Suppressor macrophage (primary cell): ENCODE data around the gene TCAIM.

Experiments
- DNase-seq, 4 experiments: peaks; one replicate each; pipeline ENCODE4 v3.0.0-alpha.2; 2020 to 2022

The TCAIM gene

GRCh38 chr3:44446929-44447328 is 108.4 kb downstream of the TCAIM start:
- no peak for DNase-seq

DNA sequence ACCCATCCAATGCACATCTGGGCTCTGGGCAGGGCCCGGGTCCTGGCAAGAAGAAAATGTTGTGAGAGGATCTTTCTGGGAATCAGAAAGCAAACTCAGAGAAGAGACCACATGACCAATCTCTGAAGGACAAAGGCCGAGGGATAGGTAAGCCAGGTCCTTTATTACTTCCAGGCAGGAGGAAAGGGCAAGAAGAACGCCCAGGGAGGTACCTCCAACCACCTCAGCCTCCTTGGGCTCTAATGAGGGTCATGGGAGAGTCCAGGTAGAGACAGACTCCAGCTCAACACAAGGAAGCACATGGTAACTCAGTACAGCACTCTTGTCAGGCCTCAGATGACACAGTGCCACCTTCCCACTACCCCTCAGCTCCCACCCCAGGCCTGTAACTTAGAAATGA is 112.9 kb downstream of the TCAIM start:
- no peak for DNase-seq

- DNase-seq: no peak
Observed at GRCh38 chr3:44454258-44454657, 115.7 kb downstream of the TCAIM start.

DNA sequence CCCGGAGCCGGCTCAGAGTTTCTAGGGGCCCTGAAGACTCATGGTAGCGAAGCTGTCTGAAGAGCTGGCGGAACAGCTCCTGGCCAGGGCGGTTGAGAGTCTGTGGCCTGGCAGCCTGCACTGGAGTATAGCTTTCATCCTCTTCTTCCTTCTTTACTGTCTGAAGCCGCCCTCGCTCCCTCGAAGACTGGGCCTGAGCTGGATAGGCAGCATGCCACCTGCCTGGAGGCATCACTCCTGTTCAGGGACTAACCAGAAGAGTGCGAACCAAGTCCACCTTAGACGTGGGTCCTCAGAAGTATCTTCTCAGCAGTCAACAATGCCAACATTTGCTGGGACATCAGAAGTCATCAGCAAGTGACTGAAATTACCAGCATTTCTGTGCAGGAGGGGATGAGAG is 116.8 kb downstream of the TCAIM start:
- no peak for DNase-seq
